HEK293 (cell line): ENCODE measurements around the gene GNLY.

Experiments used
- SP2 ChIP-seq: fragments of 450-650 bp; formaldehyde crosslinking; IDR thresholded peaks from 2 replicates; pipeline ENCODE4 v1.5.1; 2016; ENCODE audit warnings: missing biosample characterization, missing genetic modification characterization
- ZNF10 ChIP-seq: fragments of 450-650 bp; formaldehyde crosslinking; IDR thresholded peaks from 2 replicates; pipeline ENCODE4 v1.5.1; 2017; ENCODE audit warnings: missing biosample characterization, missing genetic modification characterization
- ZNF140 ChIP-seq: fragments of 450-650 bp; formaldehyde crosslinking; IDR thresholded peaks from 2 replicates; pipeline ENCODE4 v1.5.1; 2016; ENCODE audit warnings: missing biosample characterization, missing genetic modification characterization
- ZNF24 ChIP-seq: fragments of 450-650 bp; formaldehyde crosslinking; IDR thresholded peaks from 2 replicates; pipeline ENCODE4 v1.5.1; 2016; ENCODE audit warnings: missing biosample characterization, missing genetic modification characterization
- ZNF266 ChIP-seq: fragments of 450-650 bp; formaldehyde crosslinking; IDR thresholded peaks from 2 replicates; pipeline ENCODE4 v1.5.1; 2016; ENCODE audit warnings: missing biosample characterization, missing genetic modification characterization, low read depth
- ZNF394 ChIP-seq: fragments of 450-650 bp; formaldehyde crosslinking; IDR thresholded peaks from 2 replicates; pipeline ENCODE4 v1.5.1; 2016; ENCODE audit warnings: missing biosample characterization, missing genetic modification characterization, mild to moderate bottlenecking, moderate library complexity, borderline replicate concordance
- TF ChIP-seq, protein P1 (sequence below): fragments of 450-650 bp; formaldehyde crosslinking; IDR thresholded peaks from 2 replicates; pipeline ENCODE4 v1.5.1; 2016; ENCODE audit warnings: missing biosample characterization, missing genetic modification characterization

- TF ChIP-seq, protein P1, sequence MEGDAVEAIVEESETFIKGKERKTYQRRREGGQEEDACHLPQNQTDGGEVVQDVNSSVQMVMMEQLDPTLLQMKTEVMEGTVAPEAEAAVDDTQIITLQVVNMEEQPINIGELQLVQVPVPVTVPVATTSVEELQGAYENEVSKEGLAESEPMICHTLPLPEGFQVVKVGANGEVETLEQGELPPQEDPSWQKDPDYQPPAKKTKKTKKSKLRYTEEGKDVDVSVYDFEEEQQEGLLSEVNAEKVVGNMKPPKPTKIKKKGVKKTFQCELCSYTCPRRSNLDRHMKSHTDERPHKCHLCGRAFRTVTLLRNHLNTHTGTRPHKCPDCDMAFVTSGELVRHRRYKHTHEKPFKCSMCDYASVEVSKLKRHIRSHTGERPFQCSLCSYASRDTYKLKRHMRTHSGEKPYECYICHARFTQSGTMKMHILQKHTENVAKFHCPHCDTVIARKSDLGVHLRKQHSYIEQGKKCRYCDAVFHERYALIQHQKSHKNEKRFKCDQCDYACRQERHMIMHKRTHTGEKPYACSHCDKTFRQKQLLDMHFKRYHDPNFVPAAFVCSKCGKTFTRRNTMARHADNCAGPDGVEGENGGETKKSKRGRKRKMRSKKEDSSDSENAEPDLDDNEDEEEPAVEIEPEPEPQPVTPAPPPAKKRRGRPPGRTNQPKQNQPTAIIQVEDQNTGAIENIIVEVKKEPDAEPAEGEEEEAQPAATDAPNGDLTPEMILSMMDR (tag by site-specific recombination): no peak
- TF ChIP-seq ZNF266 (tag by site-specific recombination) (no peak), ZNF24 (no peak), ZNF10 (tag by site-specific recombination) (no peak), ZNF394 (tag by site-specific recombination) (no peak), ZNF140 (tag by site-specific recombination) (no peak), SP2 (no peak)
Observed at GRCh38 chr2:85662899-85663593, 31.1 kb upstream of the GNLY start.
